GM19238 (cell line): Measurements from ENCODE around the gene ZFAND3.

ENCODE experiments used
- DNase-seq: peaks from one replicate; pipeline ENCODE4 v3.0.0; 2011; ENCODE audit warnings: low spot score; ENCODE audit not compliant: insufficient read length

ZFAND3 gene

DNA sequence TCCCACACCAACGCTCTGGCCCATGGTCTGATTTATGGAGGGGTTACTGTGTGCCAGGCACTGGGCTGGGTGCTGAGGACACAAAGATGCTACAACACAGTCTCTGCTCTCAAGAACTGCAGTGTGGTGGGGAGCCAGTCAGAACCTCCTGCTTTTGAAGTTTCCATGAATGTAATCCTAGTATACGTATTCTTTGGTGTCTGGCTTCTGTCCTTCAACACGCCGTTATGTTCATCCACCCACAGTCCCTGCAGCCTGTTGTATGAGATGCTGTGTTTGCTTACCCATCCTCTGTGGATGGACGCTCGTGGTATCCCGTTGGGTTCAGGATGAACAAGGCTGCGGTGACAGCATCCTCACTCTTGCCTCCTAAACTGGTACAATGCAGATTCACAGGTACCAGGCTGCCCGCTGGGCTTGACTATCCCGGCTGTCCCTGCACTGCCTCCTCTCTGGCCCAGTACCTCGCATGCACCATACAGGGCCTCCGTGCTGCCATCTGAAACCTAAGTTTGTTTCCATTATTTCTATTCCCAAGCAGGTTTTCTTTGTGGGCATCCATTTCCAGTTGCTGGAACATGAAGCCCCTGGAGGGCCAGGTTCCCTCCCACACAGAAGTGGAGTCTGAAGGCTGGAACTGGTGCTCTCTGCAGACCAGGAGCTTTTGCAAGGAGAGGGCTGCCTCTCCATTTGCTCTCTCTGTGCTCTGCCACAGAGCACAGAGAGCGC is 364.5 kb downstream of the ZFAND3 start:
- DNase-seq: no peak

DNA sequence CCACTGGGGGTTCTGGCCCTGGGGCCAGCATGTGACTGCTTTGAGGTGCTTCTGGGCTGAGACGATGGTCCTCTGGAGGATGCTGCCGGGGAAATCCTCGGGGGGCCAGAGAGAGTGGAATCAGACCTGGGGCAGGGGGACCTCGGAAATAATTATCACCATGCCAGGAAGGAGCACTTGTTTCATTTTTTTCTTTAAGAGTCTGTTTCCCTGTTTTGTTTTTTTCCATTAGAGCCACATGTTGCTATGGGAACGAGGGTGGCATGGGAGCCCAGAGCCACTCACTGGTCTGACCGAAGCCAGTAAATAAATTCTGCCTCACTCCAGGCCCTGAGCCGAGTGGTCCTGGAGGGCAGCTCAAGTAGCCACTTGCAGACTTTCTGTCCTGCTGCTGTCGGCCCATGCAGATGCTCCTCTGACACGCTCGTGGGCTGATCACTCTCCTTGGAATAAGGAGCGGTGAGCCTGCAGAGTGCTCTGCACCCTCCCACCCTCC is 365.1 kb downstream of the ZFAND3 start:
- DNase-seq: no peak

DNA sequence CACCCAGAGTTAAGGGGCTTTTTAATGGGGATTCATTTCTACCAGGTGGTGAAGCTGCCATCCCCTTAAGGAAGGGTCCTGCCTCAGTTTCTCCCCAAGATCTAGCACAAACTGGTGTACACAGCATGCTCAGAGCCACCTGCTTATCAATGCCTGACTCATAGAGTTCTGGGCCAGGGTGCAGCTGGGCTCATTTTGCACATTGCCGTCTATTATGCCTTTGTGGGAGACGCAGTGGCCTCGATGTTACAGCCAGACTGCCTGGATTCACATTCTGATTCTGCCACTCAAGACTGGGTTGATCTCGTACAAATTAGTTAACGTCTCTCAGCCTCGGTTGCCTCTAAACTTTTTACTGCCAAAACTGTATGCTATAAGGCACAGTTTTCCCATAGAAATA is 365.7 kb downstream of the ZFAND3 start:
- DNase-seq: no peak

GRCh38 chr6:38185752-38186151 is 366.2 kb downstream of the ZFAND3 start:
- DNase-seq: no peak

DNA sequence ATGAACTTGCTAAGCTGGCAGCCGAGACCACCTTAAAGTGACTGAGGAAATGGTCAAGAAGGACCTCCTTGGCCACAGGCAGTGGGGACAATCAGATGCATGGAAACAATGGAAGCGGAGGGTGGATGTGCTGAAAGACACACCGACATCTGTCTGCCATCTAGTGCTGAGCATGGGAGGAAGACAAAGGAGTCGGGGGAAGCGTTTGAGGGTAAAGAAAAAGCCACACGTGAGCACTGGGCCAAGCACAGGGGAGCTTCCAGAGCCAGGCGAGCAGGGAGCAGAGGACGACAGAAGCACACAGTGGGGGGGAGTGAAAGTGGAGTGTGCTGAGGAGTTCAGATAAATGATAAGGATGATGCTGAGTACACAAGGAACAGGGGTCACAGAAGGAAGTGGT is 367.8 kb downstream of the ZFAND3 start:
- DNase-seq: no peak

DNA sequence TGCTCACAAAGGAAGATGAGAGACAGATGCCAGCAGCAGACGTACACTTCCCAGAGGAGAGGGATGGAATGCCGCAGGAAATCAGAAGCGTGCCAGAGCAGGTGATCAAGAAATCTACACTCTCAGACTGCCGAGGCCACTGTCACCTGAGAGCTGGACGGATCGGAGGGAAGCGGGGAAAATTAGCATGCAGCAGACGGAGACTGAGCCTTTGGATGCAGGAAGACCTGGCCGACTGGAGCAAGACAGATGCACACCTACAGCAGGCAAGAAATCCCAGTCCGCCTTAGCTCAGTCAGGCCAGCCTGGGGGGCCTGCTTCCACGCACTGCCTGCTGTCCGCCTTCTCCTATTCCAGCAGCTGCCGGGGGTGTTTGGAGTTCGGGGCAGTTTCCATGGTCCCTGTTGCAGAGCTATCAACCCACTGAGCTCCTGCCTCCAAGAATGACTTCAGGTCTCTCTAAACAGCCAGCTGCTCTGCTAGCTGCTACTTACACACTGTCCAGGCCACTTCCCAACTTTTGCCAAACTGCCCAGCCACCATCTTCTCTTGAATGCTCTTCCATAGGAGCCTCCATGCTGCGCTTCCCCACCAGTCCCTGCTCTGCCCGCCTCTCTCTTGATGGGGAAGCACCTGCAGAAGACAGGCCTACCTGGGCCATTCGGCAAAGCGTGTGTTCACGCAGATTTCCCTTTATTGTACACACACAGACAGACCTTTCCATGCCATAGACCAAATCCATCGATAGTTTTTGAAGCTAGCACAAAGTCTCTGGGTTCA is 368.5 kb downstream of the ZFAND3 start:
- DNase-seq: no peak

DNA sequence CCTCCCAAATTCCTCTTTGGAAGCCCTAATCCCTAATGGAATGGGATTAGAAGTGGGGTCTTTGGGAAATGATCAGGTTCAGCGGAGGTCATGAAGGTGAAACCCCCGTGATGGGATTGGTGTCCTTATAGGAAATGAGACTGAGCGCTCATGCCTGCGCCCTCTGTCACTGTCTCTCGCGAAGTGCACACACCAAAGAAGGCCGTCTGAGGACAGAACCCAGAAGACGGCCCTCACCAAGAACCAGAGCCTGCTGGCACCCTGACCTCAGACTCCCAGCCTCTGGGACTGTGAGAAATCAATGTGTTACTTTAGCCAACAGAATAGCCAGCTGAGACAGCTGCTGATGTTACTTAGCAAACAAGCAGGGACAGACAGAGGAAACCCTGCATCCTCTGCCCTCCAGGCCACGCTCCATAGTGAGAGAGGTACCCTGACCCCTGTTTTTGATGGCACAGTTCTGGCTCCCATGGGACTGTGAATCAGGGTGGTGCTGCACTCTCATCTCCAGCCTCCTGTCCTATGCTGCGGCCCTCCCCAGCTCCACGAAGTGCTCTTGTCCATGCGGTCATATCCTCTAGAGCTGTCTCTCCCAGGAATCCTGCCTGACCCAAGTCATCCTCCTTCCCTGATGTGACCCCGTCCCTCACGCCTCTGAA is 369.3 kb downstream of the ZFAND3 start:
- DNase-seq: no peak

DNA sequence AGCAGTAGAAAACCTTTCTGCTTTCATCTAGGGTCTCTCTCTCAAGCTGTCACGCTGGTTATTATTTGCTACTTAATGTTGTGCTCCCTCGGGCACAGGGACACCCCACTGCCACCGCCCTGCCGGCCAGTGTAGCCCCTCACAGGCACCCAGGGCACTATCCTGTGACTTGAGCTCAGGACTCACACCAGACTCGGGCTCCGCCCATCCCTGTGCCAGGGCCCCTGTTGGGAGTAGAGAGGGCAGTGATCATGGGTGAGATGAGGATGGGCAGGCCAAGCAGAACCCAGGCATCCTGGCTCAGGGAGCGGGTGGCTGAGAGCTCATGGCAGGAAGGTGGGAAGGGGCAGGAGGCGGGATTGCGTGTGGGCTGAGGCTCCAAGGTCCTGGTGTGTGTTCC is 371.9 kb downstream of the ZFAND3 start:
- DNase-seq: no peak

DNA sequence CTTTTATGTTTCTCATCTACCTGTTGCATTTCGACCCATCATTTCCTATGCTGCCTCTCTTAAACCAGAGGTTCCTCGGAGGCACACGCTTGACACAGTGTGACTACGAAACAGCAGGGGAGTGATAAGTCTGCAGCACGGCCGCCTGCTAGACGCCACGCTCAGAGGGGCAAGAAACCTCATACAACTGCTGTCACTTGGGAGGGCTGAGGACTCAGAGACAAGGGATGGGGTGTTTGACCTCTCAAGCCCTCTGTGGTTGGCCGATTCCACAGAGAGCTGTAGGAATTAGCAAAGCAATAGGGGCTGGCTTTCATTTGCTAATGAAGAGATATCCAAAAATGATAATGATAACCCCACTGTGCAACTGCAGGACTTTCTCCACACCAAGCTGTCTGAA is 372.5 kb downstream of the ZFAND3 start:
- DNase-seq: no peak

DNA sequence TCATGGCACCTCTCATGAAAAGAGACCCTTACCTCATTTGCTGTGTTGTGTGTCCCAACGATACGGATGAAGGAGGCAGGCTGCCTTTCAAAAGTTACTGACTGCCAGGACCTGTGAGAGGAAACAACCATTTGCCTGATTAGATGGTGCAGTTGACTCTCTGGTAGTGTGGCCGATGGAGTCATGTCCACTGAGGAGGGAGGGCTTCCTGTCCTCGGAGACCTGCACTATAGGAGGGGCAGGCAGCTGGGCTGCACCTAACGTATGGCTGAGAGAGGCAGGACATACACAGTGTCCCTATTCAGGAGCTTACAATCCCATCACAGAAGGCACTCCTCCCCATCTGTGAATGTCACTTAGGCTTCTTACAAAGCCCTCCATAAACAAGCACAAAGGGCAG is 373.0 kb downstream of the ZFAND3 start:
- no peak for DNase-seq

- no peak for DNase-seq
These were observed 373.5 kb downstream of the ZFAND3 start for GRCh38 chr6:38193051-38193450.

DNA sequence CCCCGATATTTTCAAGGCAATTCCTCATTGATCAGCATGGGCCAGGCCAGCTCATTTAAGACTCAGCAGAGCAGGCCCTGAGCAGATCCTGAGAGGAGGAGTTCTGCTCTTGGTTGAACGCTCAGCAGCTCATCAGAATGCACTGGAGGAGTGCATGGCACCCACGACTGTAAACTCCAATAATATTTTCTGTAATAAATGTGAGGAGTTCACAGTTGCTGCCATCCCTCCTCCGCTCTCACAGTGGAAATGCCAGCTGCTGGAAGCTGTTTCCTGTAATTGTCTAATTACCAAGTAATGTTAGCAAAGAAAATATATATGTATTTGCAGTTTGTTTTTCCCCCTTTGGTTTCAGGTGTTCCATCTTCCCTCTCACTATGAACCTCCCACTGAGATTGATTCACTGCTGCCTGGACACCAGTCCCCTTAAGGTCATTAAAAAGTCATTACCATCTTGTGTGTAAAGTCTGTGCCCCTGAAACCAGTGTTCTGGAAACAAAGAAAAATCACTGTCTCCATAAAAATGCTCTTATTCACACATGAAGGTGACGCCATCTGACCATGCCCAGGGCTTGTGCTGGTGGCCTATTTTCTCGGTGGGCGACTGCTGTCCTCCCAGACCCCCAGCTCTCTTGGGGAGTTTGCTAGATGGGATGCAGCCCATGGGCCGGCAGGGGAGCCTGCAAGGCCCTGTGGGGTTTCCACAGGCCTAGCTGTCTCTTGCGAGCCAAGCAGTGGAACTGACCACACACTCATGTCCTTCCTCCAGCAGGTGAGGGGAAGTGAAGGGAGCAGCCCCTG is 374.2 kb downstream of the ZFAND3 start:
- DNase-seq: no peak

- no peak for DNase-seq
These were observed 374.7 kb downstream of the ZFAND3 start for GRCh38 chr6:38194282-38194572.

DNA sequence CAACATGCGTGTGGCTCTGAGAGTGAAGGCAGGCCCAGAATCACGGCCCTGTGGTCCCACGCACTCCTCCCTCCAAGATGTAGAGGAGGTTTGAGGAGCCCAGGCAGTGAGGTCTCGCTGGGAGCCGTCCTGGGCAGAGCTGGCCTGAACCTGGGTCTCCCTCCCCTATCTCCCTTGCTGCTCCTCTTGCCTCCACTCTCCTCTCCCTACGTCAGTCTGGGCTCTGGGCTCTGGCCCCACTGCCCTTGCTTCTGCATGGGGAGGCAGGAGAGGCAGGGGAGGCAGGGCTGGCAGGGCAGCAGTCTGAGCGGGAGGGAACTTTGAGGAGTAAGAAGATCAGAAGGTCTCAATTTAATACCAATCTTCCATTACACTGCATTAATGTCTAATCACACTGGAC is 375.1 kb downstream of the ZFAND3 start:
- DNase-seq: no peak

- DNase-seq: no peak
These were observed 375.6 kb downstream of the ZFAND3 start for GRCh38 chr6:38195113-38195635.

DNA sequence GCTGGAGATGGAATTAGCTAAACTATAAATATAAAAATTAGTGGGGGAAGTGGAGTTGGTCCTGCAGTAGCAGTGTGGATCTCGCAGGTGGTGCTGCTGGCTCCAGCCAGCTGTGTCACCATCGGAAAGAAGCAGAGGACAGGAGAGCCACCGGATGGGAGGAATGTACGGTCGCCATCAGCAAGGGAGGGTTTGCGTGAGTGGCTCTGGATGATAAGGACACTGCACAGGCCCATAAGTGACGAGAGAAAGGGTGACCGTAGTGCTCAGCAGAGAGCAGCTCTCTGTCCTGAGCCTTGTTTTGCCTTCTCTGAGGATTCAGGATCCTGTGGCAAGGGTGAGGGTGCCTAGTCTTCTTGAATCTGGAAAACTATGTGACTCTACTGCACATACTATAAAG is 378.7 kb downstream of the ZFAND3 start:
- DNase-seq: no peak
